ENCODE results near the gene OR2L5. TPM values are rescaled to one million over a fixed set of nuclear protein-coding genes. Genes with fewer than 3 reads are reported as not detected.

OR2L5 gene
- polyA plus RNA-seq, 3 donors: not detected

GRCh38 chr1:248055261-248055660, 41.8 kb downstream of the OR2L5 start:
- no peaks in the 10 kb centered on the region for H3K27me3 Mint-ChIP-seq (ENCODE audit: low read depth in 3 of 3)
- Histone ChIP-seq H3K79me2 (ENCODE audit: insufficient read depth, low read length) (no peaks in the 10 kb centered on the region), H3K9me3 (replicated peaks in 1 of 2; ENCODE audit: control insufficient read depth in 1 of 2, insufficient read depth in 1 of 2, low read length in 2 of 2) (peaks cover 0 to 3% of the 10 kb centered on the region in 2 donors), H3K4me3 (replicated peaks in 1 of 3; ENCODE audit: low read depth in 2 of 3, low read length in 3 of 3) (no peak overlapping the region), H2AFZ (ENCODE audit: insufficient read depth, low read depth, low read length, poor library complexity, severe bottlenecking) (no peak overlapping the region), H3K36me3 (replicated peaks in 1 of 2; ENCODE audit: control insufficient read depth in 1 of 2, insufficient read depth in 2 of 2, low read length in 2 of 2) (no peaks in the 10 kb centered on the region), H3K4me1 (ENCODE audit: control insufficient read depth in 1 of 2, insufficient read depth in 2 of 2, low read length in 2 of 2) (no peaks in the 10 kb centered on the region), H3K9ac (ENCODE audit: insufficient read depth, low read length, poor library complexity, severe bottlenecking) (no peak overlapping the region), H3K27ac (ENCODE audit: low read depth in 1 of 2, low read length in 2 of 2) (no peak overlapping the region), H3K4me2 (replicated peaks; ENCODE audit: extremely low read depth, low read length, poor library complexity, severe bottlenecking) (no peak overlapping the region), H4K20me1 (ENCODE audit: insufficient read depth, low read length) (no peaks in the 10 kb centered on the region), H3K27me3 (ENCODE audit: control insufficient read depth in 2 of 2, insufficient read depth in 2 of 2, low read length in 2 of 2) (no peaks in the 10 kb centered on the region)
- H3K27ac Mint-ChIP-seq: no peak overlapping the region
- peaks cover 2 to 9% (median 4%) of the 10 kb centered on the region in 7 donors for H3K9me3 Mint-ChIP-seq
- no peak for DNase-seq
- WGBS (ENCODE audit: insufficient coverage): no CpG with 5 or more reads among the region's 2 CpGs
- no peak for TF ChIP-seq CTCF (IDR thresholded peaks at IDR 0.05)
- H3K4me3 Mint-ChIP-seq: no peak overlapping the region
- intact Hi-C loops (cut with micrococcal nuclease): no loop called here
- no peaks in the 10 kb centered on the region for H3K4me1 Mint-ChIP-seq
- no peaks in the 10 kb centered on the region for H3K36me3 Mint-ChIP-seq

DNA sequence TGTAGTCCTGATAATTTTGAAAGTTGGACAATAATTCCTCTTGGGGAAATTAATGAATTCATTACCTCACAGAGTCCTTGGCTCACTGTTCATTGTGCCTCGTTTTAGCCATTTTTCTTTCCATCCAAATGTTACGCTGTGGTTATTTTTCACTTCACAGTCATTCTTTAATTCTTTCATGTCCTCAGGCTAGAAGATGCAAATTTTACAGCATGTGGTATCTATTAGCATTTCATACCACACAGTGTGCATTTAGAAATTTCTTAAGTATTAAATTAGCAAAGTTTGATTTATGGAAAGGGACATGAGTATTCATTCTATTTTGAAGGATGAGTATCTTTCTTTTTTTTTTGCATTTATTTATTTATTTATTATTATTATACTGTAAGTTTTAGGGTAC, 51.6 kb downstream of the OR2L5 start:
- no peak for TF ChIP-seq CTCF (IDR thresholded peaks at IDR 0.05)

More for the DNA sequence above, 51.6 kb downstream of the OR2L5 start:
- Histone ChIP-seq H3K27ac (ENCODE audit: low read depth in 1 of 2, low read length in 2 of 2) (no peak overlapping the region), H3K27me3 (ENCODE audit: control insufficient read depth in 2 of 2, insufficient read depth in 2 of 2, low read length in 2 of 2) (no peaks in the 10 kb centered on the region), H3K79me2 (ENCODE audit: insufficient read depth, low read length) (no peaks in the 10 kb centered on the region), H3K4me1 (ENCODE audit: control insufficient read depth in 1 of 2, insufficient read depth in 2 of 2, low read length in 2 of 2) (no peaks in the 10 kb centered on the region), H3K4me2 (replicated peaks; ENCODE audit: extremely low read depth, low read length, poor library complexity, severe bottlenecking) (no peak overlapping the region), H3K9ac (ENCODE audit: insufficient read depth, low read length, poor library complexity, severe bottlenecking) (no peak overlapping the region), H4K20me1 (ENCODE audit: insufficient read depth, low read length) (no peaks in the 10 kb centered on the region), H3K4me3 (replicated peaks in 1 of 3; ENCODE audit: low read depth in 2 of 3, low read length in 3 of 3) (no peak overlapping the region), H3K9me3 (replicated peaks in 1 of 2; ENCODE audit: control insufficient read depth in 1 of 2, insufficient read depth in 1 of 2, low read length in 2 of 2) (no peaks in the 10 kb centered on the region), H3K36me3 (replicated peaks in 1 of 2; ENCODE audit: control insufficient read depth in 1 of 2, insufficient read depth in 2 of 2, low read length in 2 of 2) (no peaks in the 10 kb centered on the region), H2AFZ (ENCODE audit: insufficient read depth, low read depth, low read length, poor library complexity, severe bottlenecking) (no peak overlapping the region)
- Mint-ChIP-seq H3K36me3 (no peaks in the 10 kb centered on the region), H3K27ac (no peak overlapping the region), H3K4me1 (no peaks in the 10 kb centered on the region), H3K4me3 (no peak overlapping the region), H3K9me3 (peaks cover 3 to 18% (median 9%) of the 10 kb centered on the region in 7 donors), H3K27me3 (ENCODE audit: low read depth in 3 of 3) (peaks cover 0 to 2% (median 0%) of the 10 kb centered on the region in 3 donors)
- no CpG with 5 or more reads among the region's 2 CpGs for WGBS (ENCODE audit: insufficient coverage)
- intact Hi-C loops (cut with micrococcal nuclease): no loop called here
- no peak for DNase-seq

Data from CD14-positive monocyte (primary cell).